CD14-positive monocyte (primary cell): ENCODE results near the gene C17orf67. TPM values are rescaled to one million over a fixed set of nuclear protein-coding genes. Genes with fewer than 3 reads are reported as not detected.

Source experiments
- DNase-seq, 3 donors: peaks; one replicate each; pipeline ENCODE4 v3.0.0-alpha.2; 2011 to 2022
- H2AFZ ChIP-seq: 2 replicates; pipeline ENCODE4 v1.6.0; 2012; ENCODE audit warnings: mild to moderate bottlenecking, low read depth, low read length, inconsistent platforms; ENCODE audit not compliant: insufficient read depth, poor library complexity, severe bottlenecking
- H3K27ac ChIP-seq, 2 donors: 1 replicate in 1 of 2; 2 replicates in 1 of 2; pipeline ENCODE4 v1.5.1; 2012 to 2013; ENCODE audit warnings: low read length in 2 of 2, control low read depth in 1 of 2, inconsistent platforms in 1 of 2, low read depth in 1 of 2, mild to moderate bottlenecking in 1 of 2
- H3K27me3 ChIP-seq, 2 donors: one replicate each; pipeline versions ENCODE4 v1.6.0 to v1.6.1; 2011 to 2013; ENCODE audit warnings: low read length in 2 of 2; ENCODE audit not compliant: control insufficient read depth in 2 of 2, insufficient read depth in 2 of 2
- H3K36me3 ChIP-seq, 2 donors: replicated peaks in 1 of 2; 1 replicate in 1 of 2; 2 replicates in 1 of 2; pipeline versions ENCODE4 v1.5.1 to v1.6.1; 2012 to 2013; ENCODE audit warnings: low read length in 2 of 2, control low read depth in 1 of 2, inconsistent platforms in 1 of 2, mild to moderate bottlenecking in 1 of 2; ENCODE audit not compliant: insufficient read depth in 2 of 2, control insufficient read depth in 1 of 2
- H3K4me1 ChIP-seq, 2 donors: 1 replicate in 1 of 2; 2 replicates in 1 of 2; pipeline versions ENCODE4 v1.5.1 to v1.6.1; 2012 to 2013; ENCODE audit warnings: low read length in 2 of 2, control low read depth in 1 of 2, inconsistent platforms in 1 of 2, mild to moderate bottlenecking in 1 of 2, moderate library complexity in 1 of 2; ENCODE audit not compliant: insufficient read depth in 2 of 2, control insufficient read depth in 1 of 2
- H3K4me2 ChIP-seq: replicated peaks from 2 replicates; pipeline ENCODE3; 2012; ENCODE audit warnings: low read length, moderate library complexity, mild to moderate bottlenecking; ENCODE audit not compliant: poor library complexity, severe bottlenecking; ENCODE audit errors: extremely low read depth
- H3K4me3 ChIP-seq, 3 experiments: fragments of 200-600 bp in 1 of 3; sonication (generic) in 1 of 3; replicated peaks in 1 of 3; 1 replicate in 2 of 3; 2 replicates in 1 of 3; pipeline ENCODE4 v1.5.1; 2011 to 2013; ENCODE audit warnings: low read length in 3 of 3, mild to moderate bottlenecking in 3 of 3, control low read depth in 2 of 3, low read depth in 2 of 3, inconsistent platforms in 1 of 3, moderate library complexity in 1 of 3
- H3K79me2 ChIP-seq: 2 replicates; pipeline ENCODE4 v1.6.0; 2012; ENCODE audit warnings: mild to moderate bottlenecking, control low read depth, inconsistent platforms, low read length, moderate library complexity; ENCODE audit not compliant: insufficient read depth
- H3K9ac ChIP-seq: 2 replicates; pipeline ENCODE4 v1.6.0; 2017; ENCODE audit warnings: low read length, mild to moderate bottlenecking; ENCODE audit not compliant: insufficient read depth, poor library complexity, severe bottlenecking
- H3K9me3 ChIP-seq, 2 donors: replicated peaks in 1 of 2; 1 replicate in 1 of 2; 2 replicates in 1 of 2; pipeline versions ENCODE4 v1.5.1 to v1.6.1; 2012 to 2013; ENCODE audit warnings: low read length in 2 of 2, control low read depth in 1 of 2; ENCODE audit not compliant: control insufficient read depth in 1 of 2, insufficient read depth in 1 of 2
- H4K20me1 ChIP-seq: 2 replicates; pipeline ENCODE4 v1.6.0; 2012; ENCODE audit warnings: mild to moderate bottlenecking, low read length, control low read depth, moderate library complexity; ENCODE audit not compliant: insufficient read depth
- H3K27ac Mint-ChIP-seq, 7 donors: one replicate each; pipeline ENCODE4 v1.8.0; 2020; ENCODE audit warnings: mild to moderate bottlenecking in 7 of 7, mixed read lengths in 7 of 7, moderate library complexity in 6 of 7, inconsistent platforms in 2 of 7
- H3K27me3 Mint-ChIP-seq, 3 donors: one replicate each; pipeline ENCODE4 v1.8.0; 2021 to 2022; ENCODE audit warnings: low read depth in 3 of 3, mild to moderate bottlenecking in 3 of 3, mixed read lengths in 3 of 3, moderate library complexity in 3 of 3, inconsistent platforms in 1 of 3
- H3K36me3 Mint-ChIP-seq, 2 donors: one replicate each; pipeline ENCODE4 v1.8.0; 2020; ENCODE audit warnings: mixed read lengths in 2 of 2, inconsistent platforms in 1 of 2, mild to moderate bottlenecking in 1 of 2
- H3K4me1 Mint-ChIP-seq: one replicate; pipeline ENCODE4 v1.8.0; 2020; ENCODE audit warnings: mild to moderate bottlenecking, mixed read lengths
- H3K4me3 Mint-ChIP-seq, 2 donors: one replicate each; pipeline ENCODE4 v1.8.0; 2020; ENCODE audit warnings: mild to moderate bottlenecking in 2 of 2, mixed read lengths in 2 of 2, moderate library complexity in 1 of 2
- H3K9me3 Mint-ChIP-seq, 7 donors: one replicate each; pipeline ENCODE4 v1.8.0; 2020 to 2022; ENCODE audit warnings: mixed read lengths in 7 of 7, mild to moderate bottlenecking in 6 of 7, moderate library complexity in 6 of 7, inconsistent platforms in 2 of 7
- CTCF ChIP-seq: fragments of 200-600 bp; IDR thresholded peaks from one replicate; pipeline ENCODE4 v1.8.0; 2022; ENCODE audit warnings: antibody characterized with exemption, mild to moderate bottlenecking
- WGBS: methylation state at CpG from one replicate; pipeline ENCODE4 v1.1.5; 2013; ENCODE audit warnings: missing lambda C conversion rate; ENCODE audit not compliant: insufficient coverage; 5-methylcytosine and 5-hydroxymethylcytosine counted together
- intact Hi-C, 2 donors: fragments of 100-400 bp; cut with micrococcal nuclease; formaldehyde crosslinking; loops; one replicate each; pipeline versions ENCODE4 v1.15.0 to v1.15.1; 2023
- polyA plus RNA-seq, 3 donors: library from polyadenylated mRNA; depleted of rRNA in 1 of 3; unstranded in 2 of 3; stranded (reverse) in 1 of 3; fragments of 300-500 nt in 2 of 3; fragments of >200 nt in 1 of 3; fragmentation: Illumina TruSeq in 2 of 3; gene quantifications; 1 replicate in 2 of 3; 2 replicates in 1 of 3; pipeline ENCODE4 v1.2.3, GENCODE V29; 2012 to 2021

The C17orf67 gene
- polyA plus RNA-seq, 3 donors: 0.56 to 0.57 (median 0.56) TPM

GRCh38 chr17:56804454-56804853 is 29.3 kb downstream of the C17orf67 start:
- DNase-seq: no peak
- H3K4me3 Mint-ChIP-seq: no peak overlapping the region
- no peaks in the 10 kb centered on the region for H3K79me2 ChIP-seq
- no peaks in the 10 kb centered on the region for H3K36me3 ChIP-seq
- no peak overlapping the region for H3K4me2 ChIP-seq
- WGBS: no CpG with 5 or more reads among the region's 3 CpGs
- no peaks in the 10 kb centered on the region for H3K4me1 ChIP-seq
- no peak overlapping the region for H3K27ac ChIP-seq
- no peak overlapping the region for H3K4me3 ChIP-seq
- no peaks in the 10 kb centered on the region for H4K20me1 ChIP-seq
- H3K9ac ChIP-seq: no peak overlapping the region
- intact Hi-C loops: no loop called here
- peaks cover 0 to 3% (median 0%) of the 10 kb centered on the region in 3 donors for H3K27me3 Mint-ChIP-seq
- H3K9me3 Mint-ChIP-seq: no peaks in the 10 kb centered on the region
- no peak overlapping the region for H2AFZ ChIP-seq
- no peaks in the 10 kb centered on the region for H3K9me3 ChIP-seq
- TF ChIP-seq CTCF: no peak
- H3K4me1 Mint-ChIP-seq: no peaks in the 10 kb centered on the region
- no peaks in the 10 kb centered on the region for H3K36me3 Mint-ChIP-seq
- H3K27me3 ChIP-seq: no peaks in the 10 kb centered on the region
- no peak overlapping the region for H3K27ac Mint-ChIP-seq

GRCh38 chr17:56803071-56803470 is 30.6 kb downstream of the C17orf67 start:
- H2AFZ ChIP-seq: no peak overlapping the region
- H3K4me3 Mint-ChIP-seq: no peak overlapping the region
- H3K4me2 ChIP-seq: no peak overlapping the region
- no peak for TF ChIP-seq CTCF
- H4K20me1 ChIP-seq: no peaks in the 10 kb centered on the region
- H3K36me3 Mint-ChIP-seq: no peaks in the 10 kb centered on the region
- no peaks in the 10 kb centered on the region for H3K27me3 ChIP-seq
- H3K9ac ChIP-seq: no peak overlapping the region
- no peak overlapping the region for H3K27ac Mint-ChIP-seq
- intact Hi-C loops: no loop called here
- no peaks in the 10 kb centered on the region for H3K4me1 ChIP-seq
- H3K4me1 Mint-ChIP-seq: peaks cover 4% of the 10 kb centered on the region
- no peaks in the 10 kb centered on the region for H3K79me2 ChIP-seq
- H3K9me3 ChIP-seq: no peaks in the 10 kb centered on the region
- WGBS: no CpG with 5 or more reads among the region's 1 CpG
- no peaks in the 10 kb centered on the region for H3K36me3 ChIP-seq
- H3K27ac ChIP-seq: no peak overlapping the region
- H3K27me3 Mint-ChIP-seq: peaks cover 0 to 3% (median 2%) of the 10 kb centered on the region in 3 donors
- no peak for DNase-seq
- no peaks in the 10 kb centered on the region for H3K9me3 Mint-ChIP-seq
- no peak overlapping the region for H3K4me3 ChIP-seq
